PFSK-1 (cell line): ENCODE results near the gene TP53I11.

Experiments used
- POLR2AphosphoS5 ChIP-seq: IDR thresholded peaks from 2 replicates; pipeline ENCODE4 v1.6.1; 2012; ENCODE audit warnings: low read depth, mild to moderate bottlenecking, control low read depth, low read length, moderate library complexity
- TAF1 ChIP-seq: IDR thresholded peaks from 2 replicates; pipeline ENCODE4 v1.6.1; 2012; ENCODE audit warnings: low read length, control low read depth, borderline replicate concordance; ENCODE audit not compliant: insufficient read depth

GRCh38 chr11:44983786-44984185, 33.1 kb upstream of the TP53I11 start:
- TF ChIP-seq TAF1 = no peak
- no peak for TF ChIP-seq POLR2AphosphoS5
